Mesothelial cell of epicardium (in vitro differentiated cells): ENCODE data around the gene RNF213. TPM values are rescaled to one million over a fixed set of nuclear protein-coding genes. Genes with fewer than 3 reads are reported as not detected.

Source experiments
- DNase-seq, 2 experiments: peaks; one replicate each; pipeline ENCODE4 v3.0.0; 2021; ENCODE audit warnings: low spot score in 2 of 2; ENCODE audit not compliant: unreplicated experiment in 2 of 2
- H3K27ac Mint-ChIP-seq: 2 replicates; pipeline ENCODE4 v1.8.0; 2021; ENCODE audit warnings: mixed read lengths
- H3K27me3 Mint-ChIP-seq: 2 replicates; pipeline ENCODE4 v1.8.0; 2021; ENCODE audit warnings: low read depth, mixed read lengths
- H3K36me3 Mint-ChIP-seq: 2 replicates; pipeline ENCODE4 v1.8.0; 2021; ENCODE audit warnings: mixed read lengths
- H3K4me1 Mint-ChIP-seq: 2 replicates; pipeline ENCODE4 v1.8.0; 2021; ENCODE audit warnings: mixed read lengths
- H3K4me3 Mint-ChIP-seq: 2 replicates; pipeline ENCODE4 v1.8.0; 2021; ENCODE audit warnings: mild to moderate bottlenecking, moderate library complexity, mixed read lengths
- H3K9me3 Mint-ChIP-seq: 2 replicates; pipeline ENCODE4 v1.8.0; 2021; ENCODE audit warnings: mixed read lengths
- total RNA-seq: library from RNA; stranded (reverse); gene quantifications from 3 replicates; pipeline ENCODE4 v1.2.1, GENCODE V29; 2021
- TF ChIP-seq, protein P1 (sequence below): fragments of 200-600 bp; sonication (generic); IDR thresholded peaks from one replicate; pipeline ENCODE4 v1.5.0; 2021; ENCODE audit warnings: antibody characterized with exemption; ENCODE audit not compliant: unreplicated experiment

RNF213 gene
- total RNA-seq, 1 donor from 2014 or later, result 76.7 TPM

DNA sequence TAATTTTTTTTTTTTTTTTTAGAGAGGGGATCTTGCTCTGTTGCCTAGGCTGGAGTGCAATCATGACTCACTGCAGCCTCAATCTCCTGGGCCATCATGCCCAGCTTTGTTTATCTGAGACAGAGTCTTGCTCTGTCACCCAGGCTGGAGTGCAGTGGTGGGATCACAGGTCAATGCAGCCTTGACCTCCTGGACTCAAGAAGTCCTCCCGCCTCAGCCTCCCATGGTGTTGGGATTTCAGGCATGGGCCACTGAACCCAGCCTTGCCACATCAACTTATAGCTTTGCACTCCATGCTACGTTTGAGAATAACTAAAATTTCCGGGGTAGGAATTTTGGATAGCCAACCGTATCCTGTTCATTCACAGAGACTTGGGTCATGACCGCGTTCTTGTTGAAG, 30.6 kb downstream of the RNF213 start:
- Mint-ChIP-seq H3K4me1 (no peaks in the 10 kb centered on the region), H3K36me3 (peaks cover 28% of the 10 kb centered on the region), H3K4me3 (no peak overlapping the region), H3K9me3 (no peaks in the 10 kb centered on the region), H3K27me3 (no peaks in the 10 kb centered on the region), H3K27ac (no peak overlapping the region)
- TF ChIP-seq, protein P1, sequence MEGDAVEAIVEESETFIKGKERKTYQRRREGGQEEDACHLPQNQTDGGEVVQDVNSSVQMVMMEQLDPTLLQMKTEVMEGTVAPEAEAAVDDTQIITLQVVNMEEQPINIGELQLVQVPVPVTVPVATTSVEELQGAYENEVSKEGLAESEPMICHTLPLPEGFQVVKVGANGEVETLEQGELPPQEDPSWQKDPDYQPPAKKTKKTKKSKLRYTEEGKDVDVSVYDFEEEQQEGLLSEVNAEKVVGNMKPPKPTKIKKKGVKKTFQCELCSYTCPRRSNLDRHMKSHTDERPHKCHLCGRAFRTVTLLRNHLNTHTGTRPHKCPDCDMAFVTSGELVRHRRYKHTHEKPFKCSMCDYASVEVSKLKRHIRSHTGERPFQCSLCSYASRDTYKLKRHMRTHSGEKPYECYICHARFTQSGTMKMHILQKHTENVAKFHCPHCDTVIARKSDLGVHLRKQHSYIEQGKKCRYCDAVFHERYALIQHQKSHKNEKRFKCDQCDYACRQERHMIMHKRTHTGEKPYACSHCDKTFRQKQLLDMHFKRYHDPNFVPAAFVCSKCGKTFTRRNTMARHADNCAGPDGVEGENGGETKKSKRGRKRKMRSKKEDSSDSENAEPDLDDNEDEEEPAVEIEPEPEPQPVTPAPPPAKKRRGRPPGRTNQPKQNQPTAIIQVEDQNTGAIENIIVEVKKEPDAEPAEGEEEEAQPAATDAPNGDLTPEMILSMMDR, result no peak
- DNase-seq, result no peak

DNA sequence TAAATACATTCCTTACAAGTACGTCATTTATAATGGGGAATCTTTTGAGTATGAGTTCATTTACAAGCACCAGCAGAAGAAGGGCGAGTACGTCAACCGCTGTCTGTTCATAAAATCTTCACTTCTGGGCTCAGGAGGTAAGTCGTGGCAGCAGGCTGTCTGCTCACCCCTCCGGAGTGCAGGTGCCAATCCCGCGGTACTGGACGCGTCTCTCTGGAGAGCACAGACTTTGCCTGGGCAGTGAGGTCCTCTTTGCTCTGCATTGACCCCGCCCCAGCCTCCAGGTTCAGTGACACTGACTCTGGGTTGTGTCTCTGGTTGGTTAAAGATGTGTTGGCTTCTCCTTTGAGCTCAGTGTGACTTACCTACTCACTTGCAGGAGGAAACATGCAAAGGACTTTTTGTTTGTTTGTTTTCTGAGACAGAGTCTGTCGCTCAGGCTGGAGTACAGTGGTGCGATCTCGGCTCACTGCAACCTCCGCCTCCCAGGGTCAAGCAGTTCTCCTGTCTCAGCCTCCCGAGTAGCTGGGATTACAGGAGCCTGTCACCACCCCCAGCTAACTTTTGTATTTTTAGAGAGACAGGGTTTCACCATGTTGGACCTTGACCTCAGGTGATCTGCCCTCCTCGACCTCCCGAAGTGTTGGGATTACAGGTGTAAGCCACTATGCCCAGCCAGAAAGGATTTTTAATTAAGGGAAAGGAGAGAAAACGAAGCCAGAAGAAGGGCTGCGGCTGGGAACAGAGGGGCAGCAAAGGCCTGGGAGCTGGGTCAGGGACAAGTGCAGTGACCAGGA, 31.2 kb downstream of the RNF213 start:
- Mint-ChIP-seq H3K27ac (no peak overlapping the region), H3K4me1 (no peaks in the 10 kb centered on the region), H3K9me3 (no peaks in the 10 kb centered on the region), H3K27me3 (no peaks in the 10 kb centered on the region), H3K4me3 (no peak overlapping the region), H3K36me3 (peaks cover 32% of the 10 kb centered on the region)
- TF ChIP-seq, protein P1, result no peak
- no peak for DNase-seq

- no peaks in the 10 kb centered on the region for H3K27me3 Mint-ChIP-seq
- no peak overlapping the region for H3K27ac Mint-ChIP-seq
- H3K36me3 Mint-ChIP-seq, result peaks cover 30% of the 10 kb centered on the region
- H3K4me3 Mint-ChIP-seq, result no peak overlapping the region
- TF ChIP-seq, protein P1, result no peak
- DNase-seq, result no peak
- no peaks in the 10 kb centered on the region for H3K4me1 Mint-ChIP-seq
- no peaks in the 10 kb centered on the region for H3K9me3 Mint-ChIP-seq
Measured at GRCh38 chr17:80292521-80292971, 31.9 kb downstream of the RNF213 start.

- no peak for DNase-seq
- no peak overlapping the region for H3K4me3 Mint-ChIP-seq
- peaks cover 29% of the 10 kb centered on the region for H3K36me3 Mint-ChIP-seq
- no peak overlapping the region for H3K27ac Mint-ChIP-seq
- no peaks in the 10 kb centered on the region for H3K9me3 Mint-ChIP-seq
- H3K4me1 Mint-ChIP-seq, result no peaks in the 10 kb centered on the region
- H3K27me3 Mint-ChIP-seq, result no peaks in the 10 kb centered on the region
- TF ChIP-seq, protein P1, result no peak
Measured at GRCh38 chr17:80294210-80294609, 33.6 kb downstream of the RNF213 start.

DNA sequence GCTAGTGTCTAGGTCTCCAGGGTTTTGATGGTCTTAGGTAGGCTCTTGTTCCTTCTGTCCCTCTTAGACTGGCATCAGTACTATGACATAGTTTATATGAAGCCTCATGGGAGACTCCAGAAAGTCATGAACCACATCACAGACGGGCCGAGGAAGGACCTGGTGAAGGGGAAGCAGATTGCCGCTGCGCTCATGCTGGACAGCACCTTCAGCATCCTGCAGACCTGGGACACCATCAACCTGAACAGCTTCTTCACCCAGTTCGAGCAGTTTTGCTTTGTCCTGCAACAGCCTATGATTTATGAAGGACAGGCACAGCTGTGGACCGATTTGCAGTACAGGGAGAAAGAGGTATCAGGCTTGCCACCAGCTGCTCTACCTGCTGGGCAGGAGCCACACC, 34.0 kb downstream of the RNF213 start:
- Mint-ChIP-seq H3K4me3 (no peak overlapping the region), H3K9me3 (peaks cover 2% of the 10 kb centered on the region), H3K27me3 (no peaks in the 10 kb centered on the region), H3K4me1 (no peaks in the 10 kb centered on the region), H3K36me3 (peaks cover 31% of the 10 kb centered on the region), H3K27ac (no peak overlapping the region)
- TF ChIP-seq, protein P1, result no peak
- no peak for DNase-seq
